GM12878 (cell line): ENCODE measurements around the gene CFHR1. TPM values are rescaled to one million over a fixed set of nuclear protein-coding genes. Genes with fewer than 3 reads are reported as not detected.

Experiments used
- ATAC-seq: fragments of 200-7000 bp; cut with Tn5 transposase; 3 replicates; pipeline ENCODE4 v1.9.1; 2020; ENCODE audit warnings: mild to moderate bottlenecking, moderate library complexity
- BruUV-seq: library from RNA; stranded (reverse); fragments of 400-500 nt; replicated peaks from 2 replicates; lab custom pipeline; 2021; lab: Mats Ljungman, UMichigan
- CTCF ChIA-PET: fragments of 300-600 bp; sonication (Branson Sonifier 250); formaldehyde crosslinking; extraction: SDS; loops from one replicate; lab custom pipeline; 2021; ENCODE audit warnings: inconsistent platforms; lab: Yijun Ruan, JAX
- POLR2A ChIA-PET: fragments of 350-600 bp; formaldehyde crosslinking; extraction: SDS; loops from one replicate; lab custom pipeline; 2021; ENCODE audit warnings: inconsistent platforms; lab: Charles Lee
- RAD21 ChIA-PET: fragments of 300-600 bp; sonication (Branson Sonifier 250); formaldehyde crosslinking; loops from one replicate; lab custom pipeline; 2023; ENCODE audit warnings: antibody characterized with exemption; ENCODE audit not compliant: unreplicated experiment; lab: Charles Lee
- SMC1A ChIA-PET: fragments of 300-600 bp; sonication (Branson Sonifier 250); formaldehyde crosslinking; loops from one replicate; lab custom pipeline; 2023; ENCODE audit not compliant: unreplicated experiment, uncharacterized antibody; lab: Charles Lee
- DNase-seq: peaks from one replicate; pipeline ENCODE4 v3.0.0-alpha.2; 2011; ENCODE audit warnings: low read depth, low spot score
- FAIRE-seq: peaks from 3 replicates; lab custom pipeline; 2011; peaks lifted over from hg19 to GRCh38; lab: Jason Lieb, UNC
- H2AFZ ChIP-seq: 2 replicates; pipeline ENCODE4 v1.6.0; 2011; ENCODE audit warnings: low read depth, low read length, control low read depth; ENCODE audit not compliant: control insufficient read depth
- H3K27ac ChIP-seq: 2 replicates; pipeline ENCODE4 v1.5.1; 2011; ENCODE audit warnings: control low read depth; ENCODE audit not compliant: control insufficient read depth, insufficient read depth
- H3K27me3 ChIP-seq, 2 experiments: replicated peaks in 1 of 2; 2 replicates each; pipeline versions ENCODE4 v1.6.0 to v1.6.1; 2011; ENCODE audit warnings: low read length in 1 of 2; ENCODE audit not compliant: control insufficient read depth in 2 of 2, insufficient read depth in 2 of 2
- H3K36me3 ChIP-seq, 2 experiments: 2 replicates each; pipeline ENCODE4 v1.5.1; 2011; ENCODE audit warnings: low read length in 1 of 2; ENCODE audit not compliant: control insufficient read depth in 2 of 2, insufficient read depth in 2 of 2
- H3K4me1 ChIP-seq: 2 replicates; pipeline ENCODE4 v1.6.1; 2011; ENCODE audit warnings: mild to moderate bottlenecking, low read length, moderate library complexity, mixed read lengths; ENCODE audit not compliant: control insufficient read depth, insufficient read depth
- H3K4me2 ChIP-seq: 2 replicates; pipeline ENCODE4 v1.6.0; 2011; ENCODE audit warnings: control low read depth; ENCODE audit not compliant: control insufficient read depth, insufficient read depth
- H3K4me3 ChIP-seq: fragments of 200-600 bp; sonication (generic); 2 replicates; pipeline ENCODE4 v1.5.1; 2016
- H3K79me2 ChIP-seq: 2 replicates; pipeline ENCODE4 v1.6.0; 2011; ENCODE audit warnings: low read length; ENCODE audit not compliant: control insufficient read depth, insufficient read depth
- H3K9ac ChIP-seq: 2 replicates; pipeline ENCODE4 v1.8.0; 2011; ENCODE audit warnings: low read length, control low read depth, mixed read lengths; ENCODE audit not compliant: control insufficient read depth, insufficient read depth
- H3K9me3 ChIP-seq: replicated peaks from 3 replicates; pipeline ENCODE4 v1.5.1; 2011; ENCODE audit warnings: mild to moderate bottlenecking, low read length; ENCODE audit not compliant: control insufficient read depth, insufficient read depth
- H4K20me1 ChIP-seq: 2 replicates; pipeline ENCODE4 v1.6.0; 2011; ENCODE audit not compliant: control insufficient read depth, insufficient read depth
- BMI1 ChIP-seq: fragments of 450-650 bp; IDR thresholded peaks from 2 replicates; pipeline ENCODE4 v1.6.1; 2016; ENCODE audit warnings: mild to moderate bottlenecking, moderate library complexity, borderline replicate concordance
- CHD2 ChIP-seq: IDR thresholded peaks from 2 replicates; pipeline ENCODE4 v1.6.1; 2011; ENCODE audit warnings: low read depth, low read length, improper control_type of control experiment, borderline replicate concordance
- EGR1 ChIP-seq, 2 experiments: IDR thresholded peaks; 1 replicate in 1 of 2; 2 replicates in 1 of 2; pipeline ENCODE4 v1.6.1; 2011 to 2012; ENCODE audit warnings: low read depth in 2 of 2, low read length in 2 of 2, borderline replicate concordance in 1 of 2, mild to moderate bottlenecking in 1 of 2, moderate library complexity in 1 of 2
- FOXK2 ChIP-seq: fragments of 450-650 bp; IDR thresholded peaks from 2 replicates; pipeline ENCODE4 v1.6.1; 2017; ENCODE audit warnings: mild to moderate bottlenecking, moderate library complexity
- IRF4 ChIP-seq: IDR thresholded peaks from 2 replicates; pipeline ENCODE4 v1.6.1; 2011; ENCODE audit warnings: low read depth, low read length
- MEF2B ChIP-seq: fragments of 450-650 bp; IDR thresholded peaks from 2 replicates; pipeline ENCODE4 v1.6.1; 2018; ENCODE audit warnings: mild to moderate bottlenecking, moderate library complexity; ENCODE audit not compliant: partially characterized antibody, poor library complexity, severe bottlenecking
- MLLT1 ChIP-seq: fragments of 450-650 bp; IDR thresholded peaks from 2 replicates; pipeline ENCODE4 v1.6.1; 2016; ENCODE audit warnings: mild to moderate bottlenecking
- MYC ChIP-seq: IDR thresholded peaks from 2 replicates; pipeline ENCODE4 v1.6.1; 2011; ENCODE audit warnings: mild to moderate bottlenecking, low read length, moderate library complexity, inconsistent platforms; ENCODE audit not compliant: insufficient read depth, insufficient replicate concordance, insufficient read length, severe bottlenecking
- NFYB ChIP-seq: IDR thresholded peaks from 2 replicates; pipeline ENCODE4 v1.6.1; 2011; ENCODE audit warnings: low read depth, mild to moderate bottlenecking, low read length, improper control_type of control experiment, moderate library complexity; ENCODE audit not compliant: insufficient read depth
- NRF1 ChIP-seq: conservative IDR thresholded peaks from 2 replicates; pipeline ENCODE4 v1.6.1; 2011; ENCODE audit warnings: mild to moderate bottlenecking, low read depth, low read length, improper control_type of control experiment
- PBX3 ChIP-seq: IDR thresholded peaks from 2 replicates; pipeline ENCODE4 v1.6.1; 2011; ENCODE audit warnings: mild to moderate bottlenecking, low read depth, low read length, moderate library complexity; ENCODE audit not compliant: insufficient replicate concordance
- POLR2A ChIP-seq: IDR thresholded peaks from 2 replicates; pipeline ENCODE4 v1.6.1; 2011; ENCODE audit warnings: low read depth, mild to moderate bottlenecking, low read length
- RB1 ChIP-seq: fragments of 450-650 bp; formaldehyde crosslinking; IDR thresholded peaks from 2 replicates; pipeline ENCODE4 v1.6.1; 2017; ENCODE audit warnings: mild to moderate bottlenecking, borderline replicate concordance
- SMC3 ChIP-seq: IDR thresholded peaks from 2 replicates; pipeline ENCODE4 v1.6.1; 2011; ENCODE audit warnings: low read length, improper control_type of control experiment, borderline replicate concordance
- STAT3 ChIP-seq: IDR thresholded peaks from 2 replicates; pipeline ENCODE4 v1.6.1; 2011; ENCODE audit warnings: low read depth, low read length, improper control_type of control experiment
- ZNF274 ChIP-seq: IDR thresholded peaks from one replicate; pipeline ENCODE4 v1.8.0; 2011; ENCODE audit not compliant: insufficient read length, insufficient read depth
- ZNF384 ChIP-seq: IDR thresholded peaks from 2 replicates; pipeline ENCODE4 v1.6.1; 2012; ENCODE audit warnings: low read depth, mild to moderate bottlenecking, low read length, improper control_type of control experiment, borderline replicate concordance
- ZNF622 ChIP-seq: fragments of 450-650 bp; IDR thresholded peaks from 2 replicates; pipeline ENCODE4 v1.6.1; 2017; ENCODE audit warnings: mild to moderate bottlenecking, inconsistent platforms
- WGBS: methylation state at CpG from one replicate; pipeline ENCODE4 v1.1.6; 2016; ENCODE audit warnings: low lambda C conversion rate; ENCODE audit not compliant: insufficient replicate concordance, insufficient coverage; ENCODE audit errors: missing lambda C conversion rate; 5-methylcytosine and 5-hydroxymethylcytosine counted together
- in situ Hi-C: fragments of 300-500 bp; cut with MboI; formaldehyde crosslinking; loops from 9 replicates; pipeline ENCODE4 v1.14.3; 2018; ENCODE audit warnings: mixed read lengths
- intact Hi-C: fragments of 100-400 bp; cut with micrococcal nuclease; formaldehyde crosslinking; loops from one replicate; pipeline ENCODE4 v1.14.2; 2022; ENCODE audit not compliant: unreplicated experiment
- polyA plus RNA-seq, 11 experiments: library from polyadenylated mRNA; depleted of rRNA in 4 of 11; unstranded in 6 of 11; stranded (reverse) in 5 of 11; fragments of >200 nt; fragmentation: Nextera tagmentation in 4 of 11; fragmentation: Illumina TruSeq in 1 of 11; extraction: Ambion mirVana in 4 of 11; extraction: Trizol in 1 of 11; gene quantifications; 1 replicate in 1 of 11; 2 replicates in 10 of 11; pipeline versions ENCODE4 v1.2.1 to v1.2.3, GENCODE V29; 2011 to 2016; ENCODE audit warnings: inconsistent platforms in 2 of 11, missing spikeins in 2 of 11, low read depth in 1 of 11
- total RNA-seq, 4 experiments: library from RNA; depleted of rRNA in 3 of 4; stranded (reverse); fragments of >200 nt in 3 of 4; fragmentation: Illumina TruSeq in 1 of 4; extraction: Trizol in 1 of 4; gene quantifications; 2 replicates each; pipeline versions ENCODE4 v1.2.1 to v1.2.3, GENCODE V29; 2013 to 2021
- TF ChIP-seq, protein P1 (sequence below): fragments of 450-650 bp; formaldehyde crosslinking; IDR thresholded peaks from 2 replicates; pipeline ENCODE4 v1.4.0; 2020; ENCODE audit warnings: mild to moderate bottlenecking, moderate library complexity

The CFHR1 gene
- total and polyA plus RNA-seq, 10 of the 15 experiments (the other 5 are each of a cell fraction or from before 2014, with no cell fraction given) = 0.04 TPM; not detected in 9

GRCh38 chr1:196777603-196778002, 41.9 kb upstream of the CFHR1 start (continued):
- TF ChIP-seq, protein P1, sequence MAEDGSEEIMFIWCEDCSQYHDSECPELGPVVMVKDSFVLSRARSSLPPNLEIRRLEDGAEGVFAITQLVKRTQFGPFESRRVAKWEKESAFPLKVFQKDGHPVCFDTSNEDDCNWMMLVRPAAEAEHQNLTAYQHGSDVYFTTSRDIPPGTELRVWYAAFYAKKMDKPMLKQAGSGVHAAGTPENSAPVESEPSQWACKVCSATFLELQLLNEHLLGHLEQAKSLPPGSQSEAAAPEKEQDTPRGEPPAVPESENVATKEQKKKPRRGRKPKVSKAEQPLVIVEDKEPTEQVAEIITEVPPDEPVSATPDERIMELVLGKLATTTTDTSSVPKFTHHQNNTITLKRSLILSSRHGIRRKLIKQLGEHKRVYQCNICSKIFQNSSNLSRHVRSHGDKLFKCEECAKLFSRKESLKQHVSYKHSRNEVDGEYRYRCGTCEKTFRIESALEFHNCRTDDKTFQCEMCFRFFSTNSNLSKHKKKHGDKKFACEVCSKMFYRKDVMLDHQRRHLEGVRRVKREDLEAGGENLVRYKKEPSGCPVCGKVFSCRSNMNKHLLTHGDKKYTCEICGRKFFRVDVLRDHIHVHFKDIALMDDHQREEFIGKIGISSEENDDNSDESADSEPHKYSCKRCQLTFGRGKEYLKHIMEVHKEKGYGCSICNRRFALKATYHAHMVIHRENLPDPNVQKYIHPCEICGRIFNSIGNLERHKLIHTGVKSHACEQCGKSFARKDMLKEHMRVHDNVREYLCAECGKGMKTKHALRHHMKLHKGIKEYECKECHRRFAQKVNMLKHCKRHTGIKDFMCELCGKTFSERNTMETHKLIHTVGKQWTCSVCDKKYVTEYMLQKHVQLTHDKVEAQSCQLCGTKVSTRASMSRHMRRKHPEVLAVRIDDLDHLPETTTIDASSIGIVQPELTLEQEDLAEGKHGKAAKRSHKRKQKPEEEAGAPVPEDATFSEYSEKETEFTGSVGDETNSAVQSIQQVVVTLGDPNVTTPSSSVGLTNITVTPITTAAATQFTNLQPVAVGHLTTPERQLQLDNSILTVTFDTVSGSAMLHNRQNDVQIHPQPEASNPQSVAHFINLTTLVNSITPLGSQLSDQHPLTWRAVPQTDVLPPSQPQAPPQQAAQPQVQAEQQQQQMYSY (CRISPR knock-in tag) = no peak

DNA sequence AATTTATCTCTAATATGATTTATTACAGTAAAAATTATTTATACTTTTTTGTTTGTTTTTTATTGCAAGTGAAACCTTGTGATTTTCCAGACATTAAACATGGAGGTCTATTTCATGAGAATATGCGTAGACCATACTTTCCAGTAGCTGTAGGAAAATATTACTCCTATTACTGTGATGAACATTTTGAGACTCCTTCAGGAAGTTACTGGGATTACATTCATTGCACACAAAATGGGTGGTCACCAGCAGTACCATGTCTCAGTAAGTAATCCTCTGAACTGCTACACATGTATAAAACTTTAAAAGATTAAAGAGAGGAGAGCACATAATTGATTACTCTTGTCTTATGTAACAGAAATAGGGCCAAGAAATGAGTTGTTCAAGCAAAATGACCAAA, 40.4 kb upstream of the CFHR1 start:
- H3K9ac ChIP-seq = no peak overlapping the region
- 92% methylated on average over 1 of the region's 1 CpG for WGBS
- FAIRE-seq (no peak), ATAC-seq (no peak), DNase-seq (no peak)
- H3K4me2 ChIP-seq = no peak overlapping the region
- intact Hi-C loops (no loop called here), in situ Hi-C loops (no loop called here)
- BruUV-seq = no TSS peak
- POLR2A ChIA-PET = no interaction called here
- H3K27me3 ChIP-seq = no peaks in the 10 kb centered on the region
- no peaks in the 10 kb centered on the region for H3K79me2 ChIP-seq
- SMC1A ChIA-PET = no interaction called here
- H3K36me3 ChIP-seq = no peaks in the 10 kb centered on the region
- H3K4me1 ChIP-seq = no peaks in the 10 kb centered on the region
- H4K20me1 ChIP-seq = no peaks in the 10 kb centered on the region
- no peak overlapping the region for H3K27ac ChIP-seq
- CTCF ChIA-PET = no interaction called here
- TF ChIP-seq FOXK2 (no peak), MLLT1 (no peak), PBX3 (no peak), RB1 (no peak), POLR2A (no peak), SMC3 (no peak), IRF4 (no peak), ZNF384 (no peak), BMI1 (no peak), STAT3 (no peak), NRF1 (no peak), ZNF274 (no peak), NFYB (no peak), MYC (no peak), CHD2 (no peak), EGR1 (IDR thresholded peaks at IDR 0.05; ENCODE audit: borderline replicate concordance in 1 of 2, low read depth in 2 of 2, low read length in 2 of 2) (no peak), ZNF622 (no peak), MEF2B (no peak)
- no peak overlapping the region for H3K4me3 ChIP-seq
- no peak overlapping the region for H2AFZ ChIP-seq
- RAD21 ChIA-PET = no interaction called here
- no peaks in the 10 kb centered on the region for H3K9me3 ChIP-seq
